ENCODE data around the gene KIF17.

DNA sequence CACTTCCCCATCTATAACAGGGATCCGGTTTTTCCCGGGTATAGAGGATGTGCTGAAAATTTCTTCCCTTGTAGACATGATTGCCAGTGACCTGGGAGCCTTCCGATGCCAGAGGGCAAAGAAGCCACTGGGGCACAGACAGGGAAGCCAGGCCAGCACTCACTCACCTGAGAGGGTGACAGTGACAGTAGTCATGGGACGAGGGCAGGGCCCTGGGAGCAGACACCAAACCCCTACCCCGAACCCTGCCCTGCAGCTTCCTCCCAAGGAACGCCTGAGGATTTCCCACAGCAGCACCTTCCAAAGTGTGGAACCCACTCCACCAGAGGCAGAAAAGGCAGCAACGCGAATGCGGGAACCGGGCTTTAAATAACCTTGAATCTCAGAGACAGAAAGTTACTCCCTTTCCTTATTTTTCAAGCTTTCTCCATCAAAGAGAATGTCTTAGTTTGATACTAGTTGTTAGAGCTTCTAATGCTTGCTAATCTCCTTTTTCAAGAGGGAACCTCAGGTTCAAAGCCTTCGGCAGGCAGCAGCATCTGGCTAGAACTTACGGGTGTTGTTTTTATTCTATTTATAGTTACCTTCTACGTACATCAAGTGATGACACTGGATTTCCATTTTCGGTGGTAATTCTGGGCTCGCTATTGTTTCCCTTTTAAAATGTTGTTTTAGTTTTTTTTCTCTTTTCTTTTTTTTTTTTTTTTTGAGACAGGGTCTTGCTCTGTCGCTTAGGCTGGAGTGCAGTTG lies 59.5 kb downstream of the KIF17 start:
- TF ChIP-seq, protein P1, sequence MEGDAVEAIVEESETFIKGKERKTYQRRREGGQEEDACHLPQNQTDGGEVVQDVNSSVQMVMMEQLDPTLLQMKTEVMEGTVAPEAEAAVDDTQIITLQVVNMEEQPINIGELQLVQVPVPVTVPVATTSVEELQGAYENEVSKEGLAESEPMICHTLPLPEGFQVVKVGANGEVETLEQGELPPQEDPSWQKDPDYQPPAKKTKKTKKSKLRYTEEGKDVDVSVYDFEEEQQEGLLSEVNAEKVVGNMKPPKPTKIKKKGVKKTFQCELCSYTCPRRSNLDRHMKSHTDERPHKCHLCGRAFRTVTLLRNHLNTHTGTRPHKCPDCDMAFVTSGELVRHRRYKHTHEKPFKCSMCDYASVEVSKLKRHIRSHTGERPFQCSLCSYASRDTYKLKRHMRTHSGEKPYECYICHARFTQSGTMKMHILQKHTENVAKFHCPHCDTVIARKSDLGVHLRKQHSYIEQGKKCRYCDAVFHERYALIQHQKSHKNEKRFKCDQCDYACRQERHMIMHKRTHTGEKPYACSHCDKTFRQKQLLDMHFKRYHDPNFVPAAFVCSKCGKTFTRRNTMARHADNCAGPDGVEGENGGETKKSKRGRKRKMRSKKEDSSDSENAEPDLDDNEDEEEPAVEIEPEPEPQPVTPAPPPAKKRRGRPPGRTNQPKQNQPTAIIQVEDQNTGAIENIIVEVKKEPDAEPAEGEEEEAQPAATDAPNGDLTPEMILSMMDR (IDR thresholded peaks at IDR 0.05): no peak
- TF ChIP-seq EZH2 (IDR thresholded peaks at IDR 0.05): no peak

Data from neural progenitor cell (in vitro differentiated cells).